GM21723 (cell line): ENCODE results near the gene GPR3.
"Not testable (repeated sequence)": the region's sequence is repeated elsewhere in the genome, so short reads cannot be mapped to it uniquely, and the experiment has no call there.

Source experiments
- ATAC-seq: cut with Tn5 transposase; IDR thresholded peaks from one replicate; pipeline ENCODE4 v1.9.1; 2021; ENCODE audit warnings: mild to moderate bottlenecking, moderate library complexity; ENCODE audit not compliant: unreplicated experiment

GPR3 gene

DNA sequence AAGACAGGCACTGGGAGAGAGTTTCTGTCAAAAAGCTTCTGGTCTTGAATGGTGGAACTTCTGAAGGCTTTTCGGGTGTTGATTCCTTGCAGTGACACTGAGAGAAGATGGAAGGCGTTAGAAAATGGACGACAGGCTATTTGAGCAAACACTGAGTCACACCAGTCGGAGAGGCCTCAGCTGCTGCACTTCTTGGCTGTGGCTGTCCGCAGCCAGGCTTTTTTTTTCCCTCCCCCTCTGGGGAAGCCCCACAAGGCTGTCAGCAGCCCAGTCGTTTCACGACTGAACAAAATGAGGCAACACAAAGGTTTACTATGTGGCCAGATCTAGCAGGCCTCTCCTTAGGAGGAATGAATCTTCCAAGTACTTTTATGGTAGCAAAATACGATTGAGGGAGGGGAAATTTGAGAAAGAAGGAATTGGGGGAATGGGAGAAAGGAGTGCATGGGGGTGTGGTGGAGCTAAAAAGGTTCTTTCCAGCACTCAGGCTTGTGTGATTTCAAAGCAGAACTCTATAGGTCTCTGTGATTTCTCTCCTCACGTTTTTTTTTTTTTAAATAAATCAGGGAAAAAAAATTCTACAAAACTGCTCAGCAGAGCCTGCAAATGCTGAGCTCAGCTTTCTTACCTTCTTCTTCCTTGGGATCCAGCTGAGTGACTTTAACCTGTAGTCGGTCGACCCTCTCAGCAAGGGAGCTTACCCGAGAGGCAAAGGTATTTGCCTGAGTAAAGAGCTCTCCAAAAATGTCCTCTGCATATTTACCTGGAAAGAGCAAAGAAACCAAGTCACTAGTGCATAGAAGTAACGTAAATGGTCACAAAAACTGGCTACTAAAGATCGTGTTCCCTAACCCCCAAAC, 26.1 kb downstream of the GPR3 start:
- ATAC-seq: peak; percentile 63

- no peak for ATAC-seq
Measured at GRCh38 chr1:27423709-27424108, 31.3 kb downstream of the GPR3 start.

GRCh38 chr1:27427329-27427728, 34.9 kb downstream of the GPR3 start:
- ATAC-seq: no peak

DNA sequence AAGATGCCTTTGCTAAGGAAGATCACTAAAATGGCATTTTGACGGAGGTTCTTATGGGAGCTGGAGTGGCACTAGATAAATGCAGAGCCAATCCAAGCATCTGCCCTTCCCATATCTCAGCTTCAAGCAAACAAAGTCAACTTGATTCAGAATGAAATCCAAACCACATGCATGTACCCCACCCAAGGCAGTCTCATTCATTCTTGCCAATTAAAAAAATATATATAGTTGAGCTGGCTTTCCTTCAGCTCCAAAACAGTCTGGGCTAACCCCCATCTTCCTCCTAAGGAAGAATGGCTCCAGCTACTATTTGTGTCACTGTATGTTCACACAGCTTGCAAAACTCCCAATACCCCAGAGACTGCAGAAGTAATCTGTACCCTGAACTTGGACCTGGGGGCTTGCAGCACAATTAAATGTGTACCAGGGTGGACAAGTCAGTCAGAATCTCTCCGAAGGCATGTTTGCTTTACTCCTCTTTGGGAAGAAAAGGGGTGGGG, 35.4 kb downstream of the GPR3 start:
- ATAC-seq: no peak

DNA sequence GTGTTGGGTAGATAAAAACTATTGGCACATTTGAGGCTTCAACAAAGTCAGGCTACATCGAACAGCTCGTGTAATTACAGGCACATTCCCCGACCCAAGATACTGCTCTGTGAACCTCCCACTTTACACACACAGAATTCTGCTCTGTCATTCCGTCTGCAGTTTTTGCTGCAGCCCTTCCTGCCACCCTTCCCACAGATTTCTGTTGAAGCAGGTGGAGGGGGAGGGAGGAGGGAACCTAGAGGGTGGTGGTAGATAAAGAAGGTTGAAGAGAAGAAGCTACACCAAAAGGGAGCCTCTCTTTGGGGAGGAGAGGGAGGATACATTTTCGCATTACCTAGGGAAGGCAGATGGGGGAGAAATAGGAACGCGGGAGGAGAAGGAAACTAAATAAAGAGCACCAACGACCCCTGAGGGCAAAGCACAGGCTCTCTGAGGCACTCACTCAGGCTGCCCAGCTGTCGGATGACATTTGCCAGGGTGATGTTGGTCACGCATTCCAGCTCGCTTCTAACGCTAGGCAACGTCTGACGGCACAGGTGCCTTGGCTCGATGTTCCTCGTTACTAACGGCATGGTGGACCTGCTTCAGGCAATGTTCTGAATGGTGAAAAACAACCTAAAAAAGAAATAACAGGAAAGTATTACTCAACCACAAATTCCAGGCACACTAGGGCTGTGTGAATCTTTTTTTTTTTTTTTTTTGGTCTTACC, 36.0 kb downstream of the GPR3 start:
- ATAC-seq: no peak

- ATAC-seq: no peak
Measured at GRCh38 chr1:27429029-27429425, 36.6 kb downstream of the GPR3 start.

- ATAC-seq: no peak
Measured at GRCh38 chr1:27430903-27431600, 38.6 kb downstream of the GPR3 start.

DNA sequence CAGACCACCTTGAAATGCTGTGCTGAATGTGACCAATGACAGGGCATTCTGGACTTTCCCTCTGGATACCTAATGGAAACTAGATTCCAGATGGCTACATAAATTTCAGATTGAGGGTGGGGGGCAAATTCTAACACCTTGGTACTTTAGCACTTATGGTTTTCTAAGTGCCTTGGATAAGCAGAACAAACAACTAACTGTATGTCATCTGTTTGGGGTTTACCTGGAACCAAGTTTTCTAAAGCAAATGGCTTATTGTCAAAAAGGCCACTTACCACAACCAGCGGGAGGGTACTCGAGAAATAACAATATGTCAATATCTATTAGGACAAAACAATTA, 39.1 kb downstream of the GPR3 start:
- ATAC-seq: no peak

DNA sequence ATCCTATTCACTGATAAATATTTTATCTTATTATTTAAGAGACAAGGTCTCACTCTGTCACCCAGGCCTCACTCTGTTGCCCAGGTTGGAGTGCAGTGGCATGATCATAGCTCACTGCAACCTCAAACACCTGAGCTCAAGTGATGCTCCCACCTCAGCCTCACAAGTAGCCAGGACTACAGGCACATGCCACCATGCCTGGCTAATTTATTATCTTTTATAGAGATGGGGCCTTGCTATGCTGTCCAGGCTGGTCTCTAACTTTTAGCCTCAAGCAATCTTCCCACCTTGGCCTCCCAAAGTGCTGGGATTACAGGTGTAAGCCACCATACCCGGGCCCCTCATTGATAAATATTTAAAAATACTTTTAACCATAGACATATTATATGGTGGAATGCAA, 40.3 kb downstream of the GPR3 start:
- not testable (repeated sequence) for ATAC-seq

DNA sequence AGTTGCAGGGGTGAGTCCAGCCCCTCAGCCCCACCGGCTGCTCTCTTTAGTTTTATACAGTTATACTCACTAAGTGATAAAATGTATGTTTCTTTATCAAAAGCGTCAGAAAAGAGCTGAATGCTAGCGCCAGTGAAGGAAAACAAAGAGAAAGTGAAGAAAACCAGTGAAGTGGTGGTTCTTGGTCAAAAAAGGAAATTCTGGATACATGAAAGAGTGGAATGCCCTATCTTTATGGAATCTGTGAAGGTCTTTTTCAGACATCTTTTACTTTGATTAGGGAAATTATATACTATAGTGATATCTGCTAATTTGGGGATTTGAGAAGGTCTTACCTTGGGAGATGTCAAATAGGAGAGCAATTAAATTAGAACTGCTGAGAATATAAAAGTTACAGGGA, 41.3 kb downstream of the GPR3 start:
- no peak for ATAC-seq

- no peak for ATAC-seq
Measured at GRCh38 chr1:27435566-27436203, 43.3 kb downstream of the GPR3 start.

DNA sequence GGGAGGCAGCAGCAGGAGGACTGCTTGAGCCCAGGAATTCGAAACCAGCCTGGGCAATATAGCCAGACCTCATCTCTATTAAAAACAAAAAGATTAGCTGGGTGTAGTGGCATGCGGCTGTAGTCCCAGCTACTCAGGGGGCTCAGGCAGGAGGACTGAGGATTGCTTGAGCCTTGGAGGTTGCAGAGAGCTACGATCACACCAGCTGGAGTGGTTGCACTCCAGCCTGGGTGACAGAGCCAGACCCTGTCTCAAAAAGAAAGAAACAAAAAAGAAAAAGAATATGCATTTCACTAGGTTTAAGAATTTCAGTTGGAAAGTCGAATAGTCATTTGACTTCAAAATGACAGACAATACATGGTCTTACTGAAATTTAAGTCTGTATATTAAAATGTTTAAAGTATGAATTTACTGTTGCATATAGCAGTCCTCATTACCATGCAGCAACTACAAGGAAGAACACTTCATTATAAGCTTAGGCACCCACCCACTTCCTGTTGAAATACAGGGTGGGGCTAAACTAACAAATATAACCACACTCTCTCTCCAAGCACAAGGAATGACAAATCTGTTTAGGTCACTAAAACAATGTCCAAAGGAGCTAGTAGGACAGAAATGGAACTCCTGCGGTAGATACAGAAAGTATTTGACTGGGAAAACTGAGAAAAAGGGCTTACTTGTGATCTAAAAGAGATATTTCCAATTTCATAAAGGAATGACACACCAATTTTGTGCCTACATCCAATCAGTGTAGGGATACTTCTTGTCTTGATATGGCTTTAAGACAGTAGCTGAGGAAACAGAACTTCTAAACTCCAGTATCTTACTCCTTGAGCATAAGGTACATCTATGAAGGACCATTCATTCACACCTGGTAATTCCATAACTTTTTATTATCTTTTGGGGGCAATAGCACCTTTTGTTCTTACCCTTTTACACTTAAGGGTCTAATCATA, 44.1 kb downstream of the GPR3 start:
- no peak for ATAC-seq

GRCh38 chr1:27438621-27439061, 46.2 kb downstream of the GPR3 start:
- ATAC-seq: no peak

DNA sequence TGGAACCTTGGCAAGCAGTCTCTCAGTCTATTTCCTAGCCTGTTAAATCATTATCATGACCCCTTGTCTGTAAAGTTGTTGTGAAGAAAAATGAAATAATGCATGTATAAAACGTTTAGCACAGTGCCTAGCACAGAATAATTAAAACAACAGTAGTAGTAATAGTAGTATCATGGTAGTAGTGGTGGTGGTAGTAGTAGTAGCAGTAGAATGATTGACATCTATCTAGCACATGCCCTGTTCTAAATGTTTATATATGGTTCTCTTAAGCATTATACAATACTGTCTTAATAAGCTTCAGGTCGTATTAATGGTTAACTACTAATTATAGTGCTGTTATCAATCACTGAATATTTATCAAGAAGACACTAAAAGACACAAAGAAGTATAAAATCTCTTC, 46.7 kb downstream of the GPR3 start:
- ATAC-seq: no peak

DNA sequence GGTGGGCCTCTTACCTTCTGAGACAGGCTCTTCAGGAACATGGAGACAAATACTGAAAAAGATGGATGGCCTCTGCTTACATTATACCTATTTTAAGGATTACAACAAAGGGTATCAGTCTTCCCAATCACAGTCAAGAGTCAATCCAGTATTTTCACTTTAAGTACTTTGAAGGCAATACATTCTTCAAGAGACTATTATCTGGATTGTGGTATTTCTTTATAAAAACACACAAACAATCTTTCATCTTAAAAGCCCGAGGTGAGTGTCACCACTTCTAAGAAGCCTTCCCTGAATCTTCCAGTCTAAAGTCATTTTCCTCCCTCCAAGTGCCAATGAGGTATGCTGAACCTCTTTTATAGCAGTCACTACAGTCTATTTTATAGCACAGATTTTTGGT, 52.2 kb downstream of the GPR3 start:
- ATAC-seq: no peak
